Heart left ventricle (tissue), 13 donors: Measurements from ENCODE around the gene MCHR1.

ENCODE experiments used
- POLR2A ChIP-seq, 2 donors: fragments of 450-650 bp; IDR thresholded peaks; one replicate each; pipeline ENCODE4 v1.6.1; 2017; ENCODE audit warnings: antibody characterized with exemption in 2 of 2, mild to moderate bottlenecking in 2 of 2, moderate library complexity in 2 of 2
- TF ChIP-seq, protein P1 (sequence below), 12 donors: fragments of 200-600 bp; sonication (generic) in 4 of 12; IDR thresholded peaks; one replicate each; pipeline versions ENCODE4 v1.5.0 to v1.8.0; 2018 to 2022; ENCODE audit warnings: antibody characterized with exemption in 12 of 12, mild to moderate bottlenecking in 5 of 12
- donor health status: ischemic (EF 13 %, LVEDD 7.1; RV severe dilation, severe dysfunction).
- donor health status: DM: no; HTN: yes; CAD: no.
- donor health status: DM: no; HTN: no; CAD: no.
- donor health status: ischemic (EF 25% LVEDD 6.9; RV normal size, moderate dysfunction).
- donor health status: ischemic (EF 25% LVEDD 5.7; RV mildly dilated, moderate dysfunction).
- donor health status: ischemic (EF 35%, LVEDD 5.7; RV mildly dilated, moderate dysfunction).
- donor health status: nonischemic (EF 11% LVEDD 7.7; RV severe dilation, severe dysfunction).
- donor health status: DM: yes; HTN: yes; CAD: no.
- donor health status: PGD.
- donor health status: ischemic (EF 29% LVEDD 5.4; RV normal size, mild dysfunction).
- donor health status: nonischemic (EF 23%, LVEDD 6.1; RV moderate dilation, normal function).

GRCh38 chr22:40701274-40701673 lies 22.0 kb downstream of the MCHR1 start:
- TF ChIP-seq, protein P1, sequence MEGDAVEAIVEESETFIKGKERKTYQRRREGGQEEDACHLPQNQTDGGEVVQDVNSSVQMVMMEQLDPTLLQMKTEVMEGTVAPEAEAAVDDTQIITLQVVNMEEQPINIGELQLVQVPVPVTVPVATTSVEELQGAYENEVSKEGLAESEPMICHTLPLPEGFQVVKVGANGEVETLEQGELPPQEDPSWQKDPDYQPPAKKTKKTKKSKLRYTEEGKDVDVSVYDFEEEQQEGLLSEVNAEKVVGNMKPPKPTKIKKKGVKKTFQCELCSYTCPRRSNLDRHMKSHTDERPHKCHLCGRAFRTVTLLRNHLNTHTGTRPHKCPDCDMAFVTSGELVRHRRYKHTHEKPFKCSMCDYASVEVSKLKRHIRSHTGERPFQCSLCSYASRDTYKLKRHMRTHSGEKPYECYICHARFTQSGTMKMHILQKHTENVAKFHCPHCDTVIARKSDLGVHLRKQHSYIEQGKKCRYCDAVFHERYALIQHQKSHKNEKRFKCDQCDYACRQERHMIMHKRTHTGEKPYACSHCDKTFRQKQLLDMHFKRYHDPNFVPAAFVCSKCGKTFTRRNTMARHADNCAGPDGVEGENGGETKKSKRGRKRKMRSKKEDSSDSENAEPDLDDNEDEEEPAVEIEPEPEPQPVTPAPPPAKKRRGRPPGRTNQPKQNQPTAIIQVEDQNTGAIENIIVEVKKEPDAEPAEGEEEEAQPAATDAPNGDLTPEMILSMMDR (IDR thresholded peaks at IDR 0.05) = no peak
- TF ChIP-seq POLR2A (IDR thresholded peaks at IDR 0.05) = no peak
